Fibroblast of lung (primary cell): ENCODE results near the gene PROK2.

Experiments
- EZH2 ChIP-seq: IDR thresholded peaks from 2 replicates; pipeline ENCODE4 v1.5.1; 2012; ENCODE audit warnings: low read length, control low read depth, mild to moderate bottlenecking; ENCODE audit errors: missing control alignments
- TF ChIP-seq, protein P1 (sequence below), 2 donors: IDR thresholded peaks in 1 of 2; conservative IDR thresholded peaks in 1 of 2; 1 replicate in 1 of 2; 2 replicates in 1 of 2; pipeline ENCODE4 v1.5.1; 2011 to 2012; ENCODE audit warnings: low read length in 2 of 2, control low read depth in 1 of 2, inconsistent platforms in 1 of 2, low read depth in 1 of 2, mild to moderate bottlenecking in 1 of 2

DNA sequence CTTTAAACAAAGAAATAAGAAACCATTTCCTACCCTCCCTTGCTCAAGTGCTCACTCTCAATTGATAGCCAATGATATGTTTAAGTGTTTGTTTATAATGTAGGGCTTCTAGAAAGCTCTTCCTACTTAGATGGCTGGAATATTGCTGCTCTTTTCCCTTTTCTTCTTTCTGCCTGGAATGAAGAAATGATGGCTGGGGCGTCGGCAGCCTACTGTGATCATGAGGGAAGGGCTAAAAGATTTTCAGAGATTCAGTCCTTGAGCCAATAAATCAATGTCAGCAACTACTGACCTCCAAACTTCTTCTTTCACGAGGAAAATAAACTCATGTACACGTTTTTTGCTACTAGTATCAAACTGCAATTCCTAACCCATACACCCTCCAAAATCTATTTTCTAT, 33.3 kb downstream of the PROK2 start:
- no peak for TF ChIP-seq EZH2
- TF ChIP-seq, protein P1, sequence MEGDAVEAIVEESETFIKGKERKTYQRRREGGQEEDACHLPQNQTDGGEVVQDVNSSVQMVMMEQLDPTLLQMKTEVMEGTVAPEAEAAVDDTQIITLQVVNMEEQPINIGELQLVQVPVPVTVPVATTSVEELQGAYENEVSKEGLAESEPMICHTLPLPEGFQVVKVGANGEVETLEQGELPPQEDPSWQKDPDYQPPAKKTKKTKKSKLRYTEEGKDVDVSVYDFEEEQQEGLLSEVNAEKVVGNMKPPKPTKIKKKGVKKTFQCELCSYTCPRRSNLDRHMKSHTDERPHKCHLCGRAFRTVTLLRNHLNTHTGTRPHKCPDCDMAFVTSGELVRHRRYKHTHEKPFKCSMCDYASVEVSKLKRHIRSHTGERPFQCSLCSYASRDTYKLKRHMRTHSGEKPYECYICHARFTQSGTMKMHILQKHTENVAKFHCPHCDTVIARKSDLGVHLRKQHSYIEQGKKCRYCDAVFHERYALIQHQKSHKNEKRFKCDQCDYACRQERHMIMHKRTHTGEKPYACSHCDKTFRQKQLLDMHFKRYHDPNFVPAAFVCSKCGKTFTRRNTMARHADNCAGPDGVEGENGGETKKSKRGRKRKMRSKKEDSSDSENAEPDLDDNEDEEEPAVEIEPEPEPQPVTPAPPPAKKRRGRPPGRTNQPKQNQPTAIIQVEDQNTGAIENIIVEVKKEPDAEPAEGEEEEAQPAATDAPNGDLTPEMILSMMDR (conservative IDR thresholded peaks at IDR 0.05 in 1 of 2, IDR thresholded peaks at IDR 0.05 in 1 of 2; ENCODE audit: low read depth in 1 of 2, low read length in 2 of 2): no peak
